WTC11 (cell line): Measurements from ENCODE around the gene OR10D3. TPM values are rescaled to one million over a fixed set of nuclear protein-coding genes. Genes with fewer than 3 reads are reported as not detected.

Experiments used
- ATAC-seq: fragments of 200-7000 bp; cut with Tn5 transposase; 2 replicates; pipeline ENCODE4 v1.10.0; 2021; ENCODE audit warnings: mild to moderate bottlenecking, moderate library complexity
- CTCF ChIA-PET: fragments of 300-600 bp; sonication (Branson Sonifier 250); formaldehyde crosslinking; loops from one replicate; lab custom pipeline; 2021; ENCODE audit warnings: antibody characterized with exemption; lab: Charles Lee
- POLR2A ChIA-PET: fragments of 350-600 bp; sonication (Branson Sonifier 250); formaldehyde crosslinking; loops from one replicate; lab custom pipeline; 2021; ENCODE audit warnings: antibody characterized with exemption; lab: Charles Lee
- DNase-seq: peaks from one replicate; pipeline ENCODE4 v3.0.0; 2021; ENCODE audit warnings: low spot score
- H3K27ac Mint-ChIP-seq: 2 replicates; pipeline ENCODE4 v1.8.0; 2021; ENCODE audit warnings: mixed read lengths
- H3K27me3 Mint-ChIP-seq: 2 replicates; pipeline ENCODE4 v1.8.0; 2021; ENCODE audit warnings: low read depth, mild to moderate bottlenecking, moderate library complexity, mixed read lengths
- H3K36me3 Mint-ChIP-seq: 2 replicates; pipeline ENCODE4 v1.8.0; 2021; ENCODE audit warnings: mixed read lengths
- H3K4me1 Mint-ChIP-seq: 2 replicates; pipeline ENCODE4 v1.8.0; 2022; ENCODE audit warnings: mixed read lengths
- H3K4me3 Mint-ChIP-seq: 2 replicates; pipeline ENCODE4 v1.8.0; 2021; ENCODE audit warnings: mild to moderate bottlenecking, moderate library complexity, mixed read lengths
- H3K9me3 Mint-ChIP-seq: 2 replicates; pipeline ENCODE4 v1.8.0; 2021; ENCODE audit warnings: mixed read lengths
- AFF4 ChIP-seq: sonication (generic); formaldehyde crosslinking; IDR thresholded peaks from 2 replicates; pipeline ENCODE4 v1.8.1; 2023; ENCODE audit warnings: mild to moderate bottlenecking, missing genetic modification reagents, borderline replicate concordance
- ATF1 ChIP-seq: sonication (generic); formaldehyde crosslinking; IDR thresholded peaks from 2 replicates; pipeline ENCODE4 v1.8.1; 2023; ENCODE audit warnings: mild to moderate bottlenecking, moderate library complexity, missing genetic modification reagents
- ATF6 ChIP-seq: sonication (generic); formaldehyde crosslinking; IDR thresholded peaks from 2 replicates; pipeline ENCODE4 v1.8.1; 2023; ENCODE audit warnings: mild to moderate bottlenecking, missing genetic modification reagents
- E2F1 ChIP-seq: sonication (generic); formaldehyde crosslinking; IDR thresholded peaks from 2 replicates; pipeline ENCODE4 v1.8.0; 2022; ENCODE audit warnings: mild to moderate bottlenecking, missing genetic modification reagents
- ERG ChIP-seq: fragments of 250-450 bp; sonication (Bioruptor Pico); IDR thresholded peaks from 2 replicates; pipeline ENCODE4 v1.8.0; 2021; ENCODE audit warnings: mild to moderate bottlenecking
- GRHL2 ChIP-seq: fragments of 250-450 bp; sonication (Bioruptor Pico); IDR thresholded peaks from 2 replicates; pipeline ENCODE4 v1.8.0; 2022; ENCODE audit warnings: mild to moderate bottlenecking, moderate library complexity; ENCODE audit not compliant: insufficient replicate concordance, severe bottlenecking
- JUN ChIP-seq: sonication (generic); formaldehyde crosslinking; IDR thresholded peaks from 2 replicates; pipeline ENCODE4 v1.8.0; 2023; ENCODE audit warnings: mild to moderate bottlenecking, missing genetic modification reagents
- KAT7 ChIP-seq: sonication (generic); formaldehyde crosslinking; IDR thresholded peaks from 2 replicates; pipeline ENCODE4 v1.8.1; 2023; ENCODE audit warnings: missing genetic modification reagents, mild to moderate bottlenecking, borderline replicate concordance
- MLX ChIP-seq: sonication (generic); formaldehyde crosslinking; IDR thresholded peaks from 2 replicates; pipeline ENCODE4 v1.8.1; 2023; ENCODE audit warnings: mild to moderate bottlenecking, missing genetic modification reagents, moderate library complexity
- RELA ChIP-seq: sonication (generic); formaldehyde crosslinking; IDR thresholded peaks from 2 replicates; pipeline ENCODE4 v1.8.1; 2022; ENCODE audit warnings: missing genetic modification reagents, mild to moderate bottlenecking, borderline replicate concordance
- ZSCAN18 ChIP-seq: fragments of 250-450 bp; sonication (Bioruptor Pico); IDR thresholded peaks from 2 replicates; pipeline ENCODE4 v2.1.2; 2022; ENCODE audit warnings: mild to moderate bottlenecking, moderate library complexity
- total RNA-seq: library from RNA; stranded (reverse); gene quantifications from 3 replicates; pipeline ENCODE4 v1.2.3, GENCODE V29; 2021

OR10D3 gene
- total RNA-seq, 1 experiment from 2014 or later = not detected

- ATAC-seq (no peak), DNase-seq (no peak)
- H3K27me3 Mint-ChIP-seq = no peaks in the 10 kb centered on the region
- no peak for TF ChIP-seq E2F1 (CRISPR knock-in tag)
- TF ChIP-seq ERG (CRISPR knock-in tag) = no peak
- no peak for TF ChIP-seq ATF1 (CRISPR knock-in tag)
- no peak for TF ChIP-seq KAT7 (CRISPR knock-in tag)
- no peak for TF ChIP-seq GRHL2 (CRISPR knock-in tag)
- TF ChIP-seq RELA (CRISPR knock-in tag) = no peak
- TF ChIP-seq ZSCAN18 (CRISPR knock-in tag) = no peak
- TF ChIP-seq AFF4 = no peak
- no peak for TF ChIP-seq JUN (CRISPR knock-in tag)
- no peak for TF ChIP-seq ATF6
- TF ChIP-seq MLX (CRISPR knock-in tag) = no peak
- no peaks in the 10 kb centered on the region for H3K36me3 Mint-ChIP-seq
- H3K27ac Mint-ChIP-seq = no peak overlapping the region
- H3K9me3 Mint-ChIP-seq = no peaks in the 10 kb centered on the region
- no peaks in the 10 kb centered on the region for H3K4me1 Mint-ChIP-seq
- ChIA-PET CTCF (no interaction called here), POLR2A (no interaction called here)
- no peak overlapping the region for H3K4me3 Mint-ChIP-seq
Measured at GRCh38 chr11:124233376-124233775, 50.2 kb downstream of the OR10D3 start.

Other genes starting within 250 kb of the OR10D3 start
- gene OR4D5, start 243.7 kb upstream of the OR10D3 start, total RNA-seq = not detected in 3 replicates
- gene OR6T1, start 239.5 kb upstream of the OR10D3 start, total RNA-seq = not detected in 3 replicates
- not detected in 3 replicates for gene OR10S1, start 205.6 kb upstream of the OR10D3 start, total RNA-seq
- not detected in 3 replicates for gene OR10G6, start 188.2 kb upstream of the OR10D3 start, total RNA-seq
- gene OR10G4, start 170.3 kb upstream of the OR10D3 start, total RNA-seq = 0.04 to 0.14 TPM in 2 of 3 replicates, not detected in the other
- gene OR10G9, start 160.3 kb upstream of the OR10D3 start, total RNA-seq = not detected in 3 replicates
- gene OR10G8, start 156.5 kb upstream of the OR10D3 start, total RNA-seq = not detected in 3 replicates
- not detected in 3 replicates for gene OR10G7, start 142.0 kb upstream of the OR10D3 start, total RNA-seq
- 19.5 to 26.0 TPM (median 23.1 TPM) in 3 replicates for gene VWA5A, start 67.9 kb upstream of the OR10D3 start, total RNA-seq
- not detected in 3 replicates for gene OR8G1, start 57.8 kb downstream of the OR10D3 start, total RNA-seq
- gene OR8G5, start 73.0 kb downstream of the OR10D3 start, total RNA-seq = not detected in 3 replicates
- gene OR8D1, start 130.6 kb downstream of the OR10D3 start, total RNA-seq = not detected in 3 replicates
- gene OR8D2, start 136.9 kb downstream of the OR10D3 start, total RNA-seq = not detected in 3 replicates
- gene OR8B2, start 201.2 kb downstream of the OR10D3 start, total RNA-seq = not detected in 3 replicates
- gene OR8B3, start 215.7 kb downstream of the OR10D3 start, total RNA-seq = not detected in 3 replicates
- gene OR8B4, start 241.5 kb downstream of the OR10D3 start, total RNA-seq = not detected in 3 replicates